Adipose tissue (tissue), 3 donors: ENCODE data around the gene CACNA1B. TPM values are rescaled to one million over a fixed set of nuclear protein-coding genes. Genes with fewer than 3 reads are reported as not detected.

Source experiments
- H3K27ac ChIP-seq: one replicate; pipeline ENCODE4 v1.5.1; 2013; ENCODE audit warnings: low read depth, low read length
- WGBS, 3 donors: extraction: QIAGEN DNeasy Blood & Tissue Kit; methylation state at CpG; one replicate each; pipeline ENCODE4 v1.1.7; 2013; 5-methylcytosine and 5-hydroxymethylcytosine counted together
- polyA plus RNA-seq, 3 donors: library from polyadenylated mRNA; stranded (reverse); fragments of 200-250 nt; gene quantifications; one replicate each; pipeline ENCODE4 v1.2.3, GENCODE V29; 2013
- donor health status: healthy with polysubstance abuse.
- donor health status: Bipolar disorder and iron deficiency.
- donor health status: healthy.

The CACNA1B gene
- polyA plus RNA-seq, 3 donors: 0.04 to 0.20 TPM; not detected in 1

- no peak overlapping the region for H3K27ac ChIP-seq
- 63 to 73% (median 68%) methylated on average over 12 to 13 of the region's 13 CpGs for WGBS, 3 donors
These were observed 173.1 kb downstream of the CACNA1B start for GRCh38 chr9:138050472-138051330.

GRCh38 chr9:138051586-138052321, 174.2 kb downstream of the CACNA1B start:
- 74 to 83% (median 76%) methylated on average over 15 of the region's 15 CpGs for WGBS, 3 donors
- H3K27ac ChIP-seq: no peak overlapping the region

- 75 to 95% (median 94%) methylated on average over 4 of the region's 4 CpGs for WGBS, 3 donors
- no peak overlapping the region for H3K27ac ChIP-seq
These were observed 174.7 kb downstream of the CACNA1B start for GRCh38 chr9:138052322-138052615.

- no peak overlapping the region for H3K27ac ChIP-seq
- WGBS, 3 donors: 71 to 84% (median 84%) methylated on average over 12 of the region's 12 CpGs
These were observed 175.2 kb downstream of the CACNA1B start for GRCh38 chr9:138052635-138053320.

GRCh38 chr9:138053321-138053868, 175.8 kb downstream of the CACNA1B start:
- 74 to 80% (median 80%) methylated on average over 7 of the region's 7 CpGs for WGBS, 3 donors
- no peak overlapping the region for H3K27ac ChIP-seq

- H3K27ac ChIP-seq: no peak overlapping the region
- WGBS, 3 donors: 55 to 65% (median 64%) methylated on average over 16 of the region's 16 CpGs
These were observed 176.6 kb downstream of the CACNA1B start for GRCh38 chr9:138053996-138054752.

- 56 to 70% (median 65%) methylated on average over 8 of the region's 8 CpGs for WGBS, 3 donors
- no peak overlapping the region for H3K27ac ChIP-seq
These were observed 180.1 kb downstream of the CACNA1B start for GRCh38 chr9:138057726-138058125.

- H3K27ac ChIP-seq: no peak overlapping the region
- WGBS, 3 donors: 76 to 90% (median 87%) methylated on average over 8 to 9 of the region's 9 CpGs
These were observed 180.6 kb downstream of the CACNA1B start for GRCh38 chr9:138058181-138058580.

GRCh38 chr9:138059196-138059595, 181.6 kb downstream of the CACNA1B start:
- H3K27ac ChIP-seq: no peak overlapping the region
- 72 to 84% (median 82%) methylated on average over 3 of the region's 3 CpGs for WGBS, 3 donors

- 65 to 81% (median 81%) methylated on average over 8 of the region's 8 CpGs for WGBS, 3 donors
- no peak overlapping the region for H3K27ac ChIP-seq
These were observed 182.8 kb downstream of the CACNA1B start for GRCh38 chr9:138060365-138060764.

GRCh38 chr9:138060881-138061280, 183.3 kb downstream of the CACNA1B start:
- no peak overlapping the region for H3K27ac ChIP-seq
- WGBS, 3 donors: 81 to 89% (median 83%) methylated on average over 8 of the region's 8 CpGs

- no peak overlapping the region for H3K27ac ChIP-seq
- 83 to 88% (median 87%) methylated on average over 6 of the region's 6 CpGs for WGBS, 3 donors
These were observed 184.0 kb downstream of the CACNA1B start for GRCh38 chr9:138061631-138062030.

- 87 to 93% (median 91%) methylated on average over 7 of the region's 7 CpGs for WGBS, 3 donors
- no peak overlapping the region for H3K27ac ChIP-seq
These were observed 184.6 kb downstream of the CACNA1B start for GRCh38 chr9:138062196-138062595.

- no peak overlapping the region for H3K27ac ChIP-seq
- WGBS, 3 donors: 79 to 85% (median 81%) methylated on average over 6 of the region's 6 CpGs
These were observed 185.5 kb downstream of the CACNA1B start for GRCh38 chr9:138063033-138063432.

- WGBS, 3 donors: 77 to 84% (median 81%) methylated on average over 9 of the region's 9 CpGs
- H3K27ac ChIP-seq: no peak overlapping the region
These were observed 186.2 kb downstream of the CACNA1B start for GRCh38 chr9:138063785-138064184.

- 75 to 90% (median 85%) methylated on average over 7 of the region's 7 CpGs for WGBS, 3 donors
These were observed 187.0 kb downstream of the CACNA1B start for GRCh38 chr9:138064547-138064946.

GRCh38 chr9:138065287-138065686, 187.7 kb downstream of the CACNA1B start:
- WGBS, 3 donors: 74 to 76% (median 75%) methylated on average over 9 of the region's 9 CpGs
- no peak overlapping the region for H3K27ac ChIP-seq

More at GRCh38 chr9:138064547-138064946, 187.0 kb downstream of the CACNA1B start:
- H3K27ac ChIP-seq: no peak overlapping the region

GRCh38 chr9:138066049-138066448, 188.5 kb downstream of the CACNA1B start:
- WGBS, 3 donors: 63 to 66% (median 64%) methylated on average over 6 of the region's 6 CpGs
- no peak overlapping the region for H3K27ac ChIP-seq
